ENCODE data around the gene TTYH2.
A peak's percentile ranks its signal among the peaks of the same experiment; 100 is the strongest.

Gene TTYH2

DNA sequence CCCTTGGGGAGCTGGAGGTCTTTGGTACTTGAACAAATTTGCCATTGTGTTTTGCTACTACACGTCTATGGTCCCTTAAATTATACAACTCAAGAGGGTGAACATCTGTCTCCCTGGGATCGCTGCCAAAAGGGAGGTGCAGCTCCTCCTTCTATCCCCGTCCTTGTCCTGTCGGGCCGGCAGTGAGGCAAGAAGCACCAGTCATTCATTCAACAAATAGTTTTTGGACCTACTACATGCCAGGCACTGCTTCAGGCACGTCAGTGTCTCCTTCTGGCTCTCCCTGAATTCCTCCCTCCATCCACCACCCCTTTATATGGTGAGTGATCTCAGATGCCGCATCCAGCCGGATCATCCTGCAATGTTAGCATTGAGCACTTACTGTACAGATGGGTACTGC lies 12.1 kb upstream of the TTYH2 start:
- H3K4me3 ChIP-seq (ENCODE audit: low read depth, low read length): no peak overlapping the region
- TF ChIP-seq, protein P1, sequence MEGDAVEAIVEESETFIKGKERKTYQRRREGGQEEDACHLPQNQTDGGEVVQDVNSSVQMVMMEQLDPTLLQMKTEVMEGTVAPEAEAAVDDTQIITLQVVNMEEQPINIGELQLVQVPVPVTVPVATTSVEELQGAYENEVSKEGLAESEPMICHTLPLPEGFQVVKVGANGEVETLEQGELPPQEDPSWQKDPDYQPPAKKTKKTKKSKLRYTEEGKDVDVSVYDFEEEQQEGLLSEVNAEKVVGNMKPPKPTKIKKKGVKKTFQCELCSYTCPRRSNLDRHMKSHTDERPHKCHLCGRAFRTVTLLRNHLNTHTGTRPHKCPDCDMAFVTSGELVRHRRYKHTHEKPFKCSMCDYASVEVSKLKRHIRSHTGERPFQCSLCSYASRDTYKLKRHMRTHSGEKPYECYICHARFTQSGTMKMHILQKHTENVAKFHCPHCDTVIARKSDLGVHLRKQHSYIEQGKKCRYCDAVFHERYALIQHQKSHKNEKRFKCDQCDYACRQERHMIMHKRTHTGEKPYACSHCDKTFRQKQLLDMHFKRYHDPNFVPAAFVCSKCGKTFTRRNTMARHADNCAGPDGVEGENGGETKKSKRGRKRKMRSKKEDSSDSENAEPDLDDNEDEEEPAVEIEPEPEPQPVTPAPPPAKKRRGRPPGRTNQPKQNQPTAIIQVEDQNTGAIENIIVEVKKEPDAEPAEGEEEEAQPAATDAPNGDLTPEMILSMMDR (IDR thresholded peaks at IDR 0.05; ENCODE audit: control insufficient read depth, extremely low read depth, insufficient read depth): no peak
- DNase-seq (ENCODE audit: low read depth): no peak

DNA sequence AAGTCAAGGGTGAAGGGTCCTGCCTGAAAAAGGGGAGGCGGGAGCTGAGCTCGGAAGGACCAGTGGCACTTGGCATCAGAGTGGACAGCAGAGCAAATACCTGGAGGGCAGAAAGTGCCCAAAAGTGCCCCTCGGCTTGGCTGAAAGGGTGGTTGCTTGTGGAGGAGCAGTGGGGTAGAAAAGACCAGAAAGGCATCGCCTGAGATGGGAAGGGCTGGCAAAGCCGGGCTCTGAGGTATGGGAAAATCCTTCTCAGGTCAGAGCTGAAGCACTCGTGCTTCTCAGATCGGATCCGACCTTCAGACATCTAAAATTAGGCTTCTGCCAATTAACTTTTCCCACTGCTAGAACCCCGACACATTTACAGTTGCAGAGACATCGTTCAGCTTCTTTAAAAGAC lies 11.4 kb upstream of the TTYH2 start:
- no peak overlapping the region for H3K4me3 ChIP-seq (ENCODE audit: low read depth, low read length)
- TF ChIP-seq, protein P1 (IDR thresholded peaks at IDR 0.05; ENCODE audit: control insufficient read depth, extremely low read depth, insufficient read depth): no peak
- no peak for DNase-seq (ENCODE audit: low read depth)

DNA sequence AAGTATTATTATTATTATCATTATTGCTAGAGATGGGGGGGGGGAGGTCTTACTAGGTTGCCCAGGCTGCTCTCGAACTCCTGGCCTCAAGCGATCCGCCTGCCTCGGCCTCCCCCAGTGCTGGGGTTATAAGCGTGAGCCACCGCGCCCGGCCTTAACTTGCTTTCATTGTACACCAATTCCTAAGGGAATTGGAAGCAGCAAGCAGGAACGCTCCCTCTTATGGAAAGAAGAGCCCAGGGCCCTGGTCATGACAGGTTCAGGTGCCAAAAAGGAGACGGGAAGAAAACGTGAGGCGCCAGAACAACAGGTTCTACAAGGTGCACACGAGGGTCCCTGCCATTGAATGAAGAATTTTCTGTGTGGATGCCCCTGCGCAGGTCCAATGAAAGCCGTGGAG lies 10.4 kb upstream of the TTYH2 start:
- no peak overlapping the region for H3K4me3 ChIP-seq (ENCODE audit: low read depth, low read length)
- no peak for DNase-seq (ENCODE audit: low read depth)
- TF ChIP-seq, protein P1 (IDR thresholded peaks at IDR 0.05; ENCODE audit: control insufficient read depth, extremely low read depth, insufficient read depth): no peak

DNA sequence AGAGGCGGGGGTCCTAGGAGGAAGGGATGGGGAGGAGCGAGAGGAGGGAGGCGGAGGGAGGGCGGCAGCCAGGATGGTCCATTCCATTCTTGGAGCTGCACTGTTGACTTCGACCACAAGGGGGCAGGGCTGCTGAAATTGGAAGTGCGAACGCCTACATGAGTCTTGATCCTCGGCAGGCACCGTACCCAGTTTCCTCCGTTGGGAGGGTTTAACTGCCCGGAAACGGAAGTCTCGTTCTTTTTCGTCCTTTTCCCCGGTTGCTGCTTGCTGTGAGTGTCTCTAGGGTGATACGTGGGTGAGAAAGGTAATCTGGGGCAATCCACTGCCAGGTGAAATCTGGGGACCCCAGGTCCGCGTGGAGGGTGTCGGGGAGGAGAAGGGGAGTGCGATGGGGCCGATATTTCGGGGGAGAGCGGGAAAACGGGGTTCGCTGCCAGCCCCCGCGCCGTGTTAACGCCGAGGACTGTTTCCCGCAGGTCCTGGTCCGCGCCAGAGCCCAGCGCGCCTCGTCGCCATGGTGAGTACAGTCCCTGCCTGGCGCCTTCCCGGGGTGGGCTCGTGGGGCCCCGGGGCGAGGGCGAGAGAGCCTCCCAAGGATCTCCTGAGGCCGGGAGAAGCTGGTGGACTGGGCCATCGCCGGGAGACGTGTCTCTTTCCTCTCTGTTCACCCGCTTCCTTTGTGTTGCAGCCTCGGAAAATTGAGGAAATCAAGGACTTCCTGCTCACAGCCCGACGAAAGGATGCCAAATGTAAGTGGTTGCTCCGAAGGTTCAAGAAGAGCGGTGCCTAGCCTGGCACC lies 9.7 kb upstream of the TTYH2 start, which contains the start of gene RPL38:
RPL38 (plus strand) TSS at position 240 of the 802 bp plus-strand sequence; CDS start at position 518, 278 bp downstream.
- TF ChIP-seq, protein P1 (IDR thresholded peaks at IDR 0.05; ENCODE audit: control insufficient read depth, extremely low read depth, insufficient read depth): peak; percentile 99
- peak; percentile 96 for DNase-seq (ENCODE audit: low read depth)
- peak within 1 kb of the TSS; percentile 98 for H3K4me3 ChIP-seq (ENCODE audit: low read depth, low read length)

DNA sequence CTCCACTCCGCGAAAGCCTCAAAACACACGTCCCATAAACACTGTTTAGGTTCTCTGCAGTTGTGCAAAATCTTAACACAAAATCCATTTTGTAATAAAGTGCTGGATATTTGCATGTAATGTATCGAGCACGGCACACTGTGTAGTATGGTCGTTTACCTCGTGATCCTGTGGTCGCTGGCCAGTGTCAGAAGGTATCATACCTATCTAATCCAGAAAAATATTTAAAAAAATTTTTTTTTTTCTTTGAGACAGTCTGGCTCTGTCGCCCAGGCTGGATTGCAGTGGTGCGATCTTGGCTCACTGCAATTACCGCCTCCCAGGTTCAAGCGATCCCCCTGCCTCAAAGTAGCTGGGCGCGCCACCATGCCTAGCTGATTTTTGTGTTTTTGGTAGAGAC lies 8.9 kb upstream of the TTYH2 start:
- no peak for DNase-seq (ENCODE audit: low read depth)
- TF ChIP-seq, protein P1 (IDR thresholded peaks at IDR 0.05; ENCODE audit: control insufficient read depth, extremely low read depth, insufficient read depth): no peak

DNA sequence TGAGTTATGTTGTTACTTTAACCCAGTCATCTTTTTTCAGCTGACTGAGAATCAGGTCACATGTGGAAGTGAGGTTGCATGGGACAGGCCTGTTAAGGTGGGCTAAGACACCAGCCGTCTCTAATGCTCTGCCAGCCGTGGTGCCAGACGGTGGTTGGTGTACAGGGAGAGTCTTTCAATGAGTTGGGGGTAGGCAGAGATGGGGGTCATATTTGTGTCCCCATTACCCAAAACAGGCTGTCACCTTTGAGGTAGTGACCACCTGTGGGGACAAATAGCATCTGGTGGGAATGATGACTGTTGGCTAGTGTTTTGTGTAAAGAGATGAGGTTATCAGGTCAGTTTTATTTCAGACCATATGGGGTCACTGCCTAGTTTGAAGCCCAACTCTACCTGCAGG lies 8.1 kb upstream of the TTYH2 start:
- TF ChIP-seq, protein P1 (IDR thresholded peaks at IDR 0.05; ENCODE audit: control insufficient read depth, extremely low read depth, insufficient read depth): no peak
- DNase-seq (ENCODE audit: low read depth): no peak
- peak overlapping the region; percentile 98 for H3K4me3 ChIP-seq (ENCODE audit: low read depth, low read length)

More for the DNA sequence above, 8.9 kb upstream of the TTYH2 start:
- peak overlapping the region; percentile 98 for H3K4me3 ChIP-seq (ENCODE audit: low read depth, low read length)
